ENCODE data around the gene IDI1. TPM values are rescaled to one million over a fixed set of nuclear protein-coding genes. Genes with fewer than 3 reads are reported as not detected.

The IDI1 gene
- total RNA-seq, 1 donor from 2014 or later = 42.9 TPM

DNA sequence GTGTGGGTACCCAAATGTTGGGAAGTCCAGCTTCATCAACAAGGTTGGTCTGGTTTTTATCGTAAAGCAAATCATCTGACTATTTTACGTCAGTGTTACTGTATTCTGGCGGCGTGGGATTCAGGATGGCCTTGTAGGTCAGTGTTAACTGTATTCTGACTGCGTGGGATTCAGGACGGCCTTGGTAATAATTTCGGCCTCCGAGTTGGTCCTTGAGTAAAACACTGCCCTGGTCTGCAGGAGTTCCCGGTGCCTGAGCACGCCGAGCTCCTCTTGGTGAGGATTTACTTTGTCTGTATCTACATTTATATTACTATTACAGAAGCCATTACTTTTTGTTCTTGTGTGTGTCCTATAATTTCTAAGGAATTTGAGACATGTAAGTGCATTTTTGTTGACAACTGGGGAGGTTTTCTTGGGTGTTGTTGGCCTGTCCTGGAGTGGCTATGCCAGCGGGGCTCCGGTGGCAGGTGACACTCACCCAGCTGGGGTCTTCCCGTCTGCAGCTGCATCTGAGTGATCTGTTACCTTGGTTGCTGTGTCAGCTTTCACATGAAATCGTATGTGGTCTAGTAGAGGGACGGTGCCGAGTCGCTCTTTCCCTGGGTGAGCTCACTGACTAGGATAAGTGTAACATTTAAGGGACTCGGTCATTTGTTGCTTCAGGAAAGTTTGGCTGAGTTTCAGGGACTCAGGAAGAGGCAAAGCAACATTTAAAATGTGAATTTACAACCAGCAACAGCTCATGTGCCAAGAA, 51.5 kb downstream of the IDI1 start:
- no peaks in the 10 kb centered on the region for H3K4me1 Mint-ChIP-seq
- H3K4me3 Mint-ChIP-seq = no peak overlapping the region
- peaks cover 79% of the 10 kb centered on the region for H3K36me3 Mint-ChIP-seq
- no peak overlapping the region for H3K27ac Mint-ChIP-seq
- TF ChIP-seq, protein P1, sequence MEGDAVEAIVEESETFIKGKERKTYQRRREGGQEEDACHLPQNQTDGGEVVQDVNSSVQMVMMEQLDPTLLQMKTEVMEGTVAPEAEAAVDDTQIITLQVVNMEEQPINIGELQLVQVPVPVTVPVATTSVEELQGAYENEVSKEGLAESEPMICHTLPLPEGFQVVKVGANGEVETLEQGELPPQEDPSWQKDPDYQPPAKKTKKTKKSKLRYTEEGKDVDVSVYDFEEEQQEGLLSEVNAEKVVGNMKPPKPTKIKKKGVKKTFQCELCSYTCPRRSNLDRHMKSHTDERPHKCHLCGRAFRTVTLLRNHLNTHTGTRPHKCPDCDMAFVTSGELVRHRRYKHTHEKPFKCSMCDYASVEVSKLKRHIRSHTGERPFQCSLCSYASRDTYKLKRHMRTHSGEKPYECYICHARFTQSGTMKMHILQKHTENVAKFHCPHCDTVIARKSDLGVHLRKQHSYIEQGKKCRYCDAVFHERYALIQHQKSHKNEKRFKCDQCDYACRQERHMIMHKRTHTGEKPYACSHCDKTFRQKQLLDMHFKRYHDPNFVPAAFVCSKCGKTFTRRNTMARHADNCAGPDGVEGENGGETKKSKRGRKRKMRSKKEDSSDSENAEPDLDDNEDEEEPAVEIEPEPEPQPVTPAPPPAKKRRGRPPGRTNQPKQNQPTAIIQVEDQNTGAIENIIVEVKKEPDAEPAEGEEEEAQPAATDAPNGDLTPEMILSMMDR (IDR thresholded peaks at IDR 0.05; ENCODE audit: unreplicated experiment) = no peak
- DNase-seq (ENCODE audit: low spot score in 2 of 2, unreplicated experiment in 2 of 2) = no peak
- peaks cover 18% of the 10 kb centered on the region for H3K9me3 Mint-ChIP-seq
- H3K27me3 Mint-ChIP-seq (ENCODE audit: low read depth) = no peaks in the 10 kb centered on the region

DNA sequence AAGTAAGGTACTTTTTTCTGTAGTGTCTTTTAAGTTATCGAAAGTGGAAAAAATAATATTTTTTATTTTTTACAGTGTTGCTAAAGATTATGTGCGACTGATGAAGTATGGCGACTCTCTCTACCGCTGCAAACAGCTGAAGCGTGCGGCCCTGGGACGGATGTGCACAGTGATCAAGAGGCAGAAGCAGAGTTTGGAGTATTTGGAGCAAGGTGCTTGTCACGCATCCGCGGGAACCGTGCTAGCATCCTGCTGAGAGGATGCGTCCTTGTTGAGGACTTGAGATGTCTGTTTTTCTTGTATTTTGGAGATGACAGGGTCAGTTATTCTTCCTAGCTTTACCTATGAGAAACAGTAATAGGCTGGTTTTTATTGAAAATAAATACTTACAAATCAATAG, 52.9 kb downstream of the IDI1 start:
- H3K36me3 Mint-ChIP-seq = peaks cover 72% of the 10 kb centered on the region
- DNase-seq (ENCODE audit: low spot score in 2 of 2, unreplicated experiment in 2 of 2) = no peak
- H3K4me3 Mint-ChIP-seq = no peak overlapping the region
- H3K4me1 Mint-ChIP-seq = no peaks in the 10 kb centered on the region
- no peaks in the 10 kb centered on the region for H3K27me3 Mint-ChIP-seq (ENCODE audit: low read depth)
- H3K9me3 Mint-ChIP-seq = peaks cover 7% of the 10 kb centered on the region
- no peak overlapping the region for H3K27ac Mint-ChIP-seq
- TF ChIP-seq, protein P1 (IDR thresholded peaks at IDR 0.05; ENCODE audit: unreplicated experiment) = no peak

DNA sequence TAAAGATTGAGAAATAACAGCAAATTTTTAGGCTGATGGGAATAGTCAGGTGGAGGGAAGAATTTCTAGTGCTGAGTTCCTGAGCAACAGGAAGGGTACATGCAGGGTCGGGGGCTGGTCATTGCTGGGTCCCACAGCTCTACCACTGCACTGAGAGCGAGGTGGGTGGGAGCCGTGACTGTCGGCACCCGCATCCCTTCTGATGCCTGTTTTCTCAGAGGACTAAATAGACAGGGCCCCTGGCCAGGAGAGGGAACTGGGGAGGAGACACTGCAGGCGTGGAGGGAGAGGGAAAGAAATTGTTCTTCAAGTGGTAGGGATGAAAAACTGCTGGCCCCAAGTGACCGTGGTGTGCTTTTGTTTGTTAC, 53.4 kb downstream of the IDI1 start:
- TF ChIP-seq, protein P1 (IDR thresholded peaks at IDR 0.05; ENCODE audit: unreplicated experiment) = no peak
- Mint-ChIP-seq H3K4me3 (no peak overlapping the region), H3K27ac (no peak overlapping the region), H3K9me3 (peaks cover 2% of the 10 kb centered on the region), H3K36me3 (peaks cover 70% of the 10 kb centered on the region), H3K4me1 (no peaks in the 10 kb centered on the region), H3K27me3 (ENCODE audit: low read depth) (no peaks in the 10 kb centered on the region)
- DNase-seq (ENCODE audit: low spot score in 2 of 2, unreplicated experiment in 2 of 2) = no peak

DNA sequence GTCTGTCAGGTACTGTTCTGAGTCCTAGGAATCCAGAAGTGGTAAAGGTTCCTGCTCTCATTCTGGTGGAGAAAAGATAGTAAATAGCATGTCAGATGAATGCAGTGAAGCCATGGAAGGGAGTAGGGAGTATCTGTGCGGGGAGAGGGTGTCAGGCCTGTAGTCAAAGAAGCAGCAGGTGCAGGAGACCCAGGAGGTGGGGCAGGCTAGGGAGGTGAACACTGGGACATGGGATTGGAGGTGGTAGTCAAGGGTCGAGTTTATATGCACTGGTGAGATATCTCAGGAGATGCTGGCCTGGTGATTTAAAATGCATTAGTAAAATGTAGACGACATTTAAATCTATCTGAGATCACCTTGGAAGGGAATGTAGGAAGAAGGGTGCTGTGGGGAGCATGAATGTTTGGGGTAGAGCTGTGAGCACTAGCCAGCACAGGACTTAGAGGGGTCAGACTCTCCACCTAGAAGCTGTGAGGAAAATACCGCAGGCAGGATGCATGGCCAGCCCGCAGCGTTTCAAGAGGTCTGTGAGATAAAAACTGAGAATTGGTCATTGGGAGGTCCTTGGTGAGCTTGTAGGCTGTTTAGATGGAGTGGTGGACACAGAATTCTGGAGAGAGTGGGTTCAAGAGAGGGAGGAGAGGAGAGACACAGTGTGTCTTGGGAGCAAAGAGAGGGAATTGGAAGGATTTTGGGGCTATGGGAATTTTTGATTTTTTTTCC, 53.9 kb downstream of the IDI1 start:
- TF ChIP-seq, protein P1 (IDR thresholded peaks at IDR 0.05; ENCODE audit: unreplicated experiment) = no peak
- DNase-seq (ENCODE audit: low spot score in 2 of 2, unreplicated experiment in 2 of 2) = no peak
- no peaks in the 10 kb centered on the region for H3K9me3 Mint-ChIP-seq
- no peak overlapping the region for H3K4me3 Mint-ChIP-seq
- H3K27ac Mint-ChIP-seq = no peak overlapping the region
- H3K4me1 Mint-ChIP-seq = peaks cover 2% of the 10 kb centered on the region
- no peaks in the 10 kb centered on the region for H3K27me3 Mint-ChIP-seq (ENCODE audit: low read depth)
- H3K36me3 Mint-ChIP-seq = peaks cover 68% of the 10 kb centered on the region

DNA sequence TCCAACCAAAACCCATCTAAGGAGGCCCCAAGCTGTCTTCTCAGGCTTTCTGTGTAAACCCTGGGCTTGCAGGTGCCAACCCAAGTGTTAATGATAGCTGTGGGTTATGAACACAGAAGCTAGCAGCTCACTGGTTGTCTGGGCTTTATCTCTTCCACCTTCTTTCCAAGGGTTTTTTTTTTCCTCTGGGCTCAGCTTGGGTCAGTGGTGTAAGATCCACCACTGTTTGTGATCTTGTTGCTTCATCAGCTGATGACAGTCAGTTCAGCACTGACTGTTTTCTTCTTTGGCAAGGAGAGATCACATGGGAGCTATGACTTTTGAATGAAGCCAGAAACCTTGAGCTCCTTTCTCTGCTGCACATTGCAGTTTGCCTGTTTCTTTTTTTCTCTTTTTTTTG, 56.0 kb downstream of the IDI1 start:
- DNase-seq (ENCODE audit: low spot score in 2 of 2, unreplicated experiment in 2 of 2) = no peak
- no peak overlapping the region for H3K4me3 Mint-ChIP-seq
- peaks cover 15% of the 10 kb centered on the region for H3K4me1 Mint-ChIP-seq
- no peak overlapping the region for H3K27ac Mint-ChIP-seq
- TF ChIP-seq, protein P1 (IDR thresholded peaks at IDR 0.05; ENCODE audit: unreplicated experiment) = no peak
- no peaks in the 10 kb centered on the region for H3K9me3 Mint-ChIP-seq
- peaks cover 51% of the 10 kb centered on the region for H3K36me3 Mint-ChIP-seq
- H3K27me3 Mint-ChIP-seq (ENCODE audit: low read depth) = no peaks in the 10 kb centered on the region

Measured in mesothelial cell of epicardium (in vitro differentiated cells).